NCI-H1105 (cell line): ENCODE results near the gene ZNF670.

Experiments
- DNase-seq: peaks from one replicate; lab custom pipeline; 2025; lab: John Stamatoyannopoulos, UW

Gene ZNF670

DNA sequence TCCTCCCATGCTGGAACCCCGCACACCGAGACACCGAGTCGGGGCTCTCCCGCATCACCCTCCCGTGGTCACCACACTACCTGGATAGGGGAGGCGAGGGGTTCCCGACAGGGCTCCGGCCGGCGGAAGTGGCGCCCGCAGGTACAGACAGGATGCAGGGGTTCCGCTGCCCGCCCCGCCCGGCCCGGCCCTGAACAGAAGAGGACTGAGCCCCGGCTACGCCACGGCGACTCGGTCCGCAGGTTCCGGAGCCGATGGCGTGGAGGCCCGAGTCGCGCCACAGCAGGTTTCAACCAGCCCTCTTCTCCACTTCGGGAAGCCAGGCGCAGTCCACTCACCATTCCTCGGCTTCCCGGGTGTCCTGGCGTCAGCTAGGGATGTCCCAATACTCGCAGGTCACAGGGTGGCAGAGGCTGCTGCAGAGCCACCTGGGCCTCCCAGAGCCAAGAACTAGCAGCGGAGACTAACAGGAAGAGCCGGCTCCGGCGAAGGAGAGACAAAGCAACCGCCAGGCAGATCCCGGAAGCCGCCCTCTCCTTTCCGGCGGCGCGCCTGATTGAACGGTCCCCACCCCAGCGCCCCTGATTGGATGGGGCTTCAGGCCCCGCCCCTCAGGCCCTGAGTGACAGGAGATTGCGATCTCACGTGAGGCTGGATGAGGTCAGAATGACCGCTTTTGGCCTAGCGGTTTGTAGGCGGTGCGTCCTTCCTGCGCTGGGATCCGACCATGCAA is 25.4 kb upstream of the ZNF670 start, which contains the start of gene ZNF669:
ZNF669 (minus strand) TSS at position 498 of the 733 bp plus-strand sequence; CDS start at position 341, 157 bp downstream.
- DNase-seq = peak; percentile 90

DNA sequence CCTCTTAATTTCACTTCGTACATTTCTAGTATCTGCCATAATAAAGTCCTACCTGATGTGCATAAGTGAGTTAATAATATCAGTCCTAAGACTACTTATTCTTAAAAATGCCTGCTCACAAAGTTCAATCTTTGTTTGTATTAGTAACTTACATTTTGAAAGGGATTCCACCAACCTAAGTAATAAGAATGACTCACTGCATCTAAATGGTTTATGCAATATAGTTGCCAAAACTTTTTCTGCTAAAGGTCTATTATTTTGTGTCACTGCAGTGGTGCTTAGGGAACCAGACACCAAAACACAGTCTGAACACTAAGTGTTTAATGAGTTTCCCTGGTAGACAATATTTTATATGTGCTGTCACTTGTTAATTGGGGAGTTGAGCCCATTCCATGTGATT is 23.8 kb upstream of the ZNF670 start:
- DNase-seq = no peak

DNA sequence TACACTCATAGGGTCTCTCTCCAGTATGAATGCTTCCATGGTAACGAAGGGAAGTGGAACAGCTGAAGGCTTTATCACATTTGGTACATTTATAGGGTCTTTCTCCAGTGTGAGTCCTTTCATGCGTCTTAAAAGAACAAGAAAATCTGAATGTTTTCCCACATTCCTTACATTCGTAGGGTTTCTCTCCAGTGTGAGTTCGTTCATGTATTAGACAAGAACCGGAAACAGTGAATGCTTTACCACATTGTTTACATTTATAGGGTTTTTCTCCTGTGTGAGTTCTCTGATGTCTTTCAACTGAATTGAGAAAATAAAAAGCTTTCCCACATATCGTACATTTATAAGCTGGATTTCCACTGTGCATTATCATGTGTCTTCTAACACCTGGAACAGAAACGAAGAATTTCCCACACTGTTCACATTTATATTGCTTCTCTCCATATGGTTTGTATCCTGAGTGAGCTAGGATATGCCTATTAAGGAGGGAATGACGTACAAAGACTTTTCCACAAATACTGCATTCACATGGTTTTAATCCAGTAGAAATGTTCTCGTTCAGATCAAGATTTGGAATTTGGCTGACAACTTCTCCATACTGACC is 22.2 kb upstream of the ZNF670 start:
- no peak for DNase-seq

DNA sequence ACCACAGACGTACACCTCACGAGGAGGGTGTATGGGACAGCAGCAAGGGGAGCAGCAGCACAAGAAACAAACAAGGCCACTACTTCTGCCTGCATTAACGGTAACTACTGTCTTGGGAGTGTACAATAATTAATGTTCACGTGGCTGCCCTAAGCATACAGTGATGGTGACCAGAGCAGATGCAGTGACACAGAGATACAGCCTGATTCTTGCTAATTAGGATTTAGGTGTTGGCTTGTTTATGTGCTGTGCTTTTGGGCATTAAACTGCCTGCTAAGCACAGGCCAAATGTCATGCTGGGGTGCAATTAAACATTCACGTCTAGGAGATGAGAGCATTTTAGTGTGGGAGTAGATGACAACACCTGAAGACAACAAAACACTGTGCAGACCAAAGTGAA is 18.3 kb upstream of the ZNF670 start:
- DNase-seq = no peak

DNA sequence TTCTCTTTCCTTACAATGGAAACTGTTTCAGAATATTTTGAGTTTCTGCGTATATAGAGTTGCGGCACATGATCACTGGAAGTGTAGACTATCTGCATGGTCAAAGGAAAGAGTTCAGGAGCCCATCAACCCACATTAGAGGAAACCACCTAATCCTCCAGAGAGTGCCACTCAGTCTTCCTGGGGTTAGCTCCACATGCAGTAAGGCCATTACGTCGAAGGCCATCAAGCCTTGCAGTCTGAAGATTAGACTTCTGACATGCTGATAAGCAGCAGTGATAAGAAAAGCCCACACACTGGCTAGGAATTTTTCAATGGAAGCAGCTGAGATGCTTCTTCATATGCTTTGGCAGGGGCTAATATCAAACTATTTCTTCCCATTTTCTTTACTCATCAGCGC is 17.9 kb upstream of the ZNF670 start:
- no peak for DNase-seq

DNA sequence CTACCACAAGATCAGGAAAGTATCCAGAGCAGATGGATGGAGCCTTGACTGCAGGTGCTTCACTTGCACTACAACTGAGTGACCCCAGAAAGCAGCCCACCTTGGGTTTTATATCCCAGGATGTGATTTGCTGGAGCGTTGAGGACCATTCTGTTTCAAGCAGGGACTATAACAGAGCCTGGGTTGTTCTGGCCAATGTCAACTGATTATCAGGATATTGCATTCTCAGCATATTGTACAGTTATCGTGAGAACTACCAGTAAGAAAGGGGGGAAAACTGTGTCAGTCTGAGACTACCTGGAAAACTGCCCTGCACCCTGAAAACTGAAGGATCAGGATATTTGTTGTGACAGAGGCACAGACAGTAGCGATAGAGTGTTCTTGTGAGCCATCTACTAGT is 17.5 kb upstream of the ZNF670 start:
- no peak for DNase-seq

DNA sequence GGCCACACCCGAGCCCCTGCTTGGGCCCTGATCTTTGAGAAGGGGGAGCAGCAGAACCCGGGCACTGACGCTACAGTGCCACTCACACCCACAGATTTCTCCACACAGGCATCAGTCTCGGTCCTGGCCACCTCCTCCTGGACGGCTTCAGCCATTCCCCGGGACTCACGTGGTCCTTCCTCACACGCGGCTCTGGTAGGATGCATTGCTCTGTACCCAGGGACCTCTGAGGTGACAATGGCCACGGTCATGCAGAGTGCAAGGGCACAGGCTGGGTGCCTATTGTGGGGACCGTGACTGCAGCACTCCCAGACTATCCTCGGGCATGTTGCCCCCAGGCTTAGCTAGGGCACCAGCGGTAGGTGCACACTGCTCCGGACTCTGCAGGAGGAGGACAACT is 11.8 kb upstream of the ZNF670 start:
- no peak for DNase-seq

DNA sequence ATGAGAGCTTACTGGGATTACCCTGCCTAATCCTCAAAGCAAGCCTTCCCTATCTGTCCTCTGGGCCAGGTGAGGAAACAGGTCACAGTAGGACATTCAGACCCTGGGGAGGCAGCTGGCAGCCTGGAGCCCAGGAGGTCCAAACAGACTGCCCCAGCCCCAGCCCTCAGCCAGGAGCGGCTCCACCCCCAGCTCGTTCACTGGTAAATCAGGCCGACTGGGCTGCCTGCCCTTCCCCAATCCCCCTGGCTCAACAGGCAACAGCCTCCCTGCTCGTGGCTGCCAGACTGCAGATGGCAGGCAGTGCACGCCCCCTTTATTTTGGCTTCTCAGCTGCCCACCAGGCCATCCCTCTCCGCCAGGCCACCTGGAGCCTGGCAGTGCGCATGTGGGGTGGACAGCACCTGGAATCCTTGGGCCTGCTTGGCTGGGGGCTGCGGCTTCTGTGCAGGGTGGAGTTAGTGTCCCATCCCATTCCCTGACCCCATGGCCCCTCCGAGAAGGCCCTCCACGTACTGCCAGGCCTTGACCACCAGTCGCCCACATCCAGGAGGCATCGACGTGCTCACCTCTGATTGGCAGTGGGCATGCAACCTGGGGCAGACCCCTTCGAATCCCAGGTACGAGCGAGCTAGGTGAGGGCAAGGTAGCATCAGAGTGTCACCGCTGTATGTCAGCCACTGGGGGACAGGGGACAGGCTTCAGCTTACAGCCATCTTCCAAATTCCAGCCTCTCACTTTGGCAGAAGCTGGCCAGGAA is 11.2 kb upstream of the ZNF670 start:
- no peak for DNase-seq

DNA sequence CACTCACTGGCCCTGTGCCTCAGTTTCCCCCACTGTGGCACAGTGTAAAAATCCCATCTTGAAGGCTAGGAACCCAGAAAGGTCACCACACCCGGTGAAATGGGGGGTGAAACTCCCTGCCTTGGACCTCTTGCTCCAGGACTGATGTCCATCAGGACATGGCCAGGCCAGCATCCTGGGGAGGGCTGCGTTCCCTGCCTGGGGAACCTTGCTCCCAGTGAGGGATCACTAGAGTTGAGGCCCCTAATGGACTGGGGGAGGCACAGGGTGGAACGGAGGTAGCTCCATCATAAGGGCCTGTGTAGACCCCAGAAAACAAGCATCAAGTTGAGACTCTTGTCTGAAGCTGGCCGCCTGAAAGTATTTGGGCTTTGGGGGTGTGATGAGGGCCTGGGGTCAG is 10.4 kb upstream of the ZNF670 start:
- no peak for DNase-seq

DNA sequence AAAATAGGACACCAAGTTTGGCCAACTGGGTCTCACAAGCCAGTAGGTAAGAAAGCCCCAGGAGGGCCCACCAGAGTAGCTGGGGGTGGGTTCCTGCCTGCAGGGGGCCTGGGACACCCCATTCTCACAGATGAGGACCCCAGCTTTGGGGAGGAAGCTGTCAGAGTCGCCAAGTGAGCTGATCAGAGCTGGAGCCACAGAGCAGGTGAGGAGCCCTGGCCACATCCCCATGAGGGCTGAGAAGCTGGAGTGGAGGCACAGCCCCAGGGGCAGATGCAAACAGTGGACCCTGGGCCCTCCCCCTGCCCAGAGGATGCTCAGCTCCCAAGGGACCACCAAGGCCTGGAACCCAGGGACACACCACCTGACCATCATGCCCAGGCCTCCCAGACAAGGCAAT is 8.6 kb upstream of the ZNF670 start:
- DNase-seq = no peak

DNA sequence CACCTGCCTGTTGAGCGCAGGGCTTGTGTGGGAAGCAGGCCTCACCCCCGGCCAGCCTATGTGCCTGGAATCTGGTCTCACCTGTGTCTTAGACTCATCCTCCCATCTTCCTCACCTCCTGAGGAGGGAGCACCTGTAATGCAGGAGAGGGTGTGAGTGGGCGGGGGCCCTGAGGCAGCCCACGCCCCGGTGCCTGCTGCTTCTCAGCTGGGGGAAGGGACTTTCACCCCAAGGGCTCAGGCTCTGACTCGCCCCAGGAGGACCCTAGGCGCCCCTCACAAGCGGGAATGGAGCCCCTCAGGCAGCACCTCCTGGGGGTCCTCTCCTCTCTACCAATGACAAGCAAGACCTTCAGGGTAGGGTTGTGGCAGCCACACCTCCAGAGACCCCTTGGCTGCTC is 6.7 kb upstream of the ZNF670 start:
- no peak for DNase-seq

DNA sequence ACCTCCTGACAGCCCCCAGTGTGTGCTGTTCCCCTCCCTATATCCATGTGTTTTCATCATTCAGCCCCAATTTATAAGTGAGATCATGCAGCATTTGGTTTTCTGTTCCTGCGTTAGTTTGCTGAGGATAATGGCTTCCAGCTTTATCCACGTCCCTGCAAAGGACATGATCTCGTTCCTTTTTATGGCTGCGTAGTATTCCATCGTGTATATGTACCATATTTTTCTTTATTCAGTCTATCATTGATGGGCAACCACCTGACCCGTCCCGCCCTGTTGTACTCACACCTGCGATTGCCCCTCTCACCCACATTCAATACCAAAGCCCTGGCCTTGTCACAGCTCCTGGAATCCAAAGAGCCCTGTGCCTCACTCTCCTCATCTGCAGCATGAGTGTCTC is 6.2 kb upstream of the ZNF670 start:
- DNase-seq = no peak

DNA sequence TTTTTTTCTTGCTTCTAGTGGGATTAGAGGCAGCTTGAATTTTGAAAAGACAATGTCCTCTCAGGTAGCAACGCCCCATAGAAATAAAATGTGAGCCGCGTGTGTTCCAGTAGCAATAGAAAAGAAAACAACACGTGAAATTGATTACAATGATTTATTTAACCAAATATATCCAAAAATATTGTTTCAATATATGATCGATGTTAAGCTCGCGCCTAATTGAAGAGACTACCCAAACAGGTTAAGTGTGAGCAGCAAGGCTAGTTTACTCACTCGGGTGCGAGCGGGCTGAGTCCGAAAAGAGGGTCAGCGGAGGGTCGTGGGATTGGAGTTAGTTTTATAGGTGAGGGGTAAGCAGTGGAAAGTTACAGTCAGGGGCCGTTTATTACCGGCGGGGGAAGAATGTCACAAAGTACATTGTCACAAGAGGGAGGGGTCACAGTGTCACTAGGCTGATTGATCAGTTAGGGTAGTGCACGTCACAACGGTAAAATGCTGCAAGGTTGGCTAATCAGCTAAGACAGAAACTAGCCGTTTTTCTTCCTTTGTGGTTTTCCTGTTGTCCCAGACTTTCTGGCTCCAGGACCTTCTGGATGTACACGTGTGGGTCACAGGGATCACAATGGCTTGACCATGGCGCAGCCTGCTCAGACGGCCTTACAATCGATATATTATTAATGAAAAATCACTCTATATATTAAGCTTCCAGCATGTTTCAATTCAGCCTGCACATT is 697 bp upstream of the ZNF670 start:
- DNase-seq = no peak

DNA sequence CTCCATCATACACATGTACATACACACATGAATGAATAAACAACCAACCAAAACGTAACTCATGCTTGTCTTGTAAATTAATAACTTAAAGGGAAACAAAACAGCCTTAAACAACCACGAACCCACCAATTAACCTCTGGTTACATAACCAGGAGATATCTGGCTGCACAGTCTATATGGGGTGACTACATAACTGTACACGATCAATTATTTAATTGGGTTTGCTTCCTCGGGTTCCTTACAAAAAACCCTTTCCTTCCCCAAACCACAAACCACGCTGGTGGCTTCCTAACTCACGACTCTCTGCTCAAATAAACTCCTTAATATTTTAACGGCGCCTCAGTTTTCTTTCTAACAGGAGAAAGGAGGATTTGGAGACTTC is 744 bp downstream of the ZNF670 start:
- no peak for DNase-seq

DNA sequence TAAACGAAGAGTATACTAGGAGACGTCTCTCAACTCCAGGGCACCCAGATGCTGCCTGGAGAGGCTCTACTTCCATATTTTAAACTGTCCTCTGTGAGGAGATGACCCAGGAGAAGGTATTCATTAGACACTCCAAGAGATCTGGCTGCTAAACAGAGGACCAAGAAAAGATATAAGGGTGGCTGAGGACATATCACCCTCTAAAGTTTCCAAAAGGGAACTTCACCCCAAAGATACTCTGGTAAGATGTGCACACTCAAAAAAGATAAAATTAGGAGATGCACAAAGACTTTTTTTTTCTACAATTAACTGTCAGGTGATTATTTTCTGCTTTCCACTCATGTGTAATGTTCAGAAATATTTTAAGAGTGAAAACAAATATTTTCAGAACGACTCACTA is 1.4 kb downstream of the ZNF670 start:
- DNase-seq = no peak

DNA sequence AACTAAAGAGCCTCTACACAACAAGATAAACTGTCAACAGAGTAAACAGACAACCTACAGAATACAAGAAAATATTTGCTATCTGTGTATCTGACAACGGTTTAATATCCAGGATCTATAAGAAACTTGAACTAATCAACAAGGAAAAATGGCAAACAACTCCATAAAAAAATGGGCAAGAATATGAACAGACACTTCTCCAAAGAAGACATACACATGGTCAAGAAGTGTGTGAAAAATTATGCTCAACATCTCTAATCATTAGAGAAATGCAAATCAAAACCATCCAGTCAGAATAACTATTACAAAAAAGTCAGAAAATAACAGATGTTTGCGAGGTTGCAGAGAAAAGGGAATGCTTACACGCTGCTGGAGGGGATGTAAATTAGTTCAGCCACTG is 8.0 kb downstream of the ZNF670 start:
- no peak for DNase-seq

DNA sequence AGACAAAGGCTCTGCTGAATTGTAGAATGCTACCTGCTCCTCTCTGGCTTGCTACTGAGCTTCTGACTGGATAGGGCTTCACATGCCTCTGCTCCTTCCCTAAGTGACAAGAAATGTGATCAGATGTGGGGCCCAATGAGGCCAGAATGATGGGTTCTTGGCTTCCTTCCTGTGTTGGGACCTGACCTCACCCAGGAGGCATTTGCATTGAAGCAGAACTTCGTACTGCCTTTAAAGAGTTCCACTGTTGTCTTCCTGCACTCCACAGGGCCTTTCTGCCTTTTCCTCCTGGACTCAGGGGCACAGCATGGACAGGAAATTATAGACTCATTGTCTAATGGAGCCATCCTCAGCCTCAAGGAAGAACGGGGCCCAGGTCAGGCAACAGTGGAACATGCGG is 14.3 kb downstream of the ZNF670 start:
- DNase-seq = no peak

DNA sequence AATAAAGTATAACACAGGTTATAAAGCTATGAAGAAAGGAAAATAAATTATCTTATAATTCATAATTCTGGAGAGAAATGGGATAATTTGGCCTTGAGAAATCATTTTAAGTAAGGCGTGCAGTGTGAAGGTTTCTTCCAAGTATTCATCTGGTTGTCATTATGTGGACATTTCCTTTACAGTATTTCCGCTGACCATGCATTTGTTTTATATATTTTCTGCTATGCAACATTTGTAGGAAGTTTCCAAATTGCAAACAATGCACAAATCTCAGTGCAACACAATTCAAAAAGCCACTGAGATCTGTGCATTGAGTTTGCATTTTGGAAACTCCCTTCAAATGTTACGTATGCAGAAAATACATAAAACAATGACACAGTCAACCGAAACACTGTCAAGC is 17.8 kb downstream of the ZNF670 start:
- DNase-seq = no peak

DNA sequence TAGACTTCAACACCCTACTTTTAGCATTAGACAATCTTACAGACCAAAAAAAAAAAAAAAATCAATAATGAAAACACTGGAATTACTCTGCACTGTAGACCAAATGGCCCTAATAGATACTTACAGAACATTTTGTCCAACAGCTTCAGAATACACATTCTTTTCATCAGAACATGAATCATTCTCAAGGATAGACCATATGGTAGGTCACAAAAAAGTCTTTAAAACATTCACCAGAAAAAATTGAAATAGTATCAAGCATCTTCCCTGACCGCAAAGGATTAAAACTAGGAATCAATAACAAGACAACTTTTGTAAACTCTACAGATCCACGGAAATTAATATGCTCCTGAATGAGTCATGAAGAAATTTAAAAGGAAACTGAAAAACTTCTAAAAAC is 22.5 kb downstream of the ZNF670 start:
- no peak for DNase-seq

DNA sequence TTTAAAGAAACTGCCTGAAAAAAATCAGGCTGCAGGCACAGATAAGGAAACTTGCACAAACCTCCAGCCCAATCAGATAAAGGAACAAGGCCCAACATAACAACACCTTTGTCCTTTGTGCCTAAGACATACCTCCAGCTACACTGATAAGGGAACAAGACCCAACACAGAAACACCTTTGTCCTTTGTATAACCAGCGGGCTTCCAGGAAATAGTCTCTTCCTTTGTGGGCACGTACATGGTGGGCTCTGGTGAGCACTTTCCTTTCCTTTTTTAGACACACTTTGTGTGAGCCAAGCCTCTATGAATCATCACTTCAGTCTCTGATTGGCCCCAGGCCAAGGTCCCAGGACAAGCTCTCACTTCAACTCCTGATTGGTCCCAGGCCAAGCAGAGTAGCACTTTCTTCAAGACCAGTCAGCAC is 23.6 kb downstream of the ZNF670 start:
- no peak for DNase-seq

DNA sequence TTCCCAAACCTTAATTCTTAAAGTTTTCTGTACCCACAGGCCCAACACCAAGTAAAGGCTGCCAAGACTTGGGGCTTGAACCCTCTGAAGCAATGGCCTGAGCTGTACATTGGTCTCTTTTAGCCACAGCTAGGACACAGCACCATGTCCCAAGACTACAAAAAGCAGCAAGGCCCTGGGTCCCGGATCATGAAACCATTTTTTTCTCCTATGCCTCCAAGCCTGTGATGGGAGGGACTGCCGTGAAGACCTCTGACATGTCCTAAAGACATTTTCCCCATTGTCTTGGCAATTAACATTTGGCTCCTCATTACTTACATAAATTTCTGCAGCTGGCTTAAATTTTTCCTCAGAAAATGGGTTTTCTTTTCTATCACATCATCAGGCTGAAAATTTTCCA is 30.9 kb downstream of the ZNF670 start:
- DNase-seq = no peak

DNA sequence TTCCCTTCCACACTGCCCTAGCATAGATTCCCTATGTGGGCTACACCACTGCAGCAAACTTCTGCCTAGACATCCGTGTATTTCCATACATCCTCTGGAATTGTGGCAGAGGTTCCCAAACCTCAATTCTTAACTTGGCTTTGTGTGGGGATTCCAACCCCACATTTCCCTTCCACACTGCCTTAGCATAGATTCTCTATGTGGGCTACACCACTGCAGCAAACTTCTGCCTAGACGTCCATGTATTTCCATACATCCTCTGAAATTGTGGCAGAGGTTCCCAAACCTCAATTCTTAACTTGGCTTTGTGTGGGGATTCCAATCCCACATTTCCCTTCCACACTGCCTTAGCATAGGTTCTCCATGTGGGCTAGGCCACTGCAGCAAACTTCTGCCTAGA is 31.4 kb downstream of the ZNF670 start:
- no peak for DNase-seq

DNA sequence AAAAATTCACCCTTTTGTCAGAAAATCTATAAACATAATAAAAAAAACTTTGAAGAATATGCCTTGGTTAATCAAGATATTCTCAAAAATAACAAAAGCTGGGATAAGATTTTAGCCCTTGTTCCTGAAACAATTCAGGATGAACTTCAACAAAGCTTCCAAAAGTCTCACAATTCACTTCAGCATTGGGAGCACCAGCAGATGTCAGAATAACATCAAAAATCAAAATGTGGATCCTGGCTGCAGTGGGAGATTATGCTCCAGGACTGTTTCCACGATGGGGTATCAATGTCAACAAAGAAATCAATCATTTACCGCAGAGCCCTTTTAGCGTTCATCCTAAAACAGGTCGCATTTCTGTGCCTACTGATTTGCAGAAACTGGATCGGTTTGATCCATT is 35.2 kb downstream of the ZNF670 start:
- no peak for DNase-seq
